ENCODE data around the gene NT5E.

DNA sequence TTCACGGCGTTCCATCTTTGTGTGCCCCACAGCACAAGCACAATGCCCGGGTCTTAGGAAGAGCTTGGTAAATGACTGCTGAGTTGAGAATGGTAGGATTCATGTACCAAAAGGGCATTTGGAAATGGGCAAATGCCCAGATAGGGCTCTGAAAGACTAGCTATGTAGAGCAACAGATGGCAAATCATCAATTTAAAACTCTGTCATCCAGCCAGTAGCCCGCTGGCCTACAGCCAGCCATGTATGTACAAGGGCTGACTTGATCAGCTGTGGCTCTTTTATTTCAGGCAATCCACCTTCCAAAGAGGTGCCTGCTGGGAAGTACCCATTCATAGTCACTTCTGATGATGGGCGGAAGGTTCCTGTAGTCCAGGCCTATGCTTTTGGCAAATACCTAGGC lies 35.1 kb downstream of the NT5E start:
- TF ChIP-seq, protein P1, sequence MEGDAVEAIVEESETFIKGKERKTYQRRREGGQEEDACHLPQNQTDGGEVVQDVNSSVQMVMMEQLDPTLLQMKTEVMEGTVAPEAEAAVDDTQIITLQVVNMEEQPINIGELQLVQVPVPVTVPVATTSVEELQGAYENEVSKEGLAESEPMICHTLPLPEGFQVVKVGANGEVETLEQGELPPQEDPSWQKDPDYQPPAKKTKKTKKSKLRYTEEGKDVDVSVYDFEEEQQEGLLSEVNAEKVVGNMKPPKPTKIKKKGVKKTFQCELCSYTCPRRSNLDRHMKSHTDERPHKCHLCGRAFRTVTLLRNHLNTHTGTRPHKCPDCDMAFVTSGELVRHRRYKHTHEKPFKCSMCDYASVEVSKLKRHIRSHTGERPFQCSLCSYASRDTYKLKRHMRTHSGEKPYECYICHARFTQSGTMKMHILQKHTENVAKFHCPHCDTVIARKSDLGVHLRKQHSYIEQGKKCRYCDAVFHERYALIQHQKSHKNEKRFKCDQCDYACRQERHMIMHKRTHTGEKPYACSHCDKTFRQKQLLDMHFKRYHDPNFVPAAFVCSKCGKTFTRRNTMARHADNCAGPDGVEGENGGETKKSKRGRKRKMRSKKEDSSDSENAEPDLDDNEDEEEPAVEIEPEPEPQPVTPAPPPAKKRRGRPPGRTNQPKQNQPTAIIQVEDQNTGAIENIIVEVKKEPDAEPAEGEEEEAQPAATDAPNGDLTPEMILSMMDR (IDR thresholded peaks at IDR 0.05): no peak
- TF ChIP-seq POLR2A (IDR thresholded peaks at IDR 0.05): no peak
